H9 (cell line): ENCODE results near the gene UGT1A5. TPM values are rescaled to one million over a fixed set of nuclear protein-coding genes. Genes with fewer than 3 reads are reported as not detected.

Source experiments
- DNase-seq: peaks from one replicate; pipeline ENCODE4 v3.0.0-alpha.2; 2017
- H2AFZ ChIP-seq: one replicate; pipeline ENCODE4 v1.6.1; 2013; ENCODE audit warnings: mild to moderate bottlenecking, low read length, control low read depth, moderate library complexity
- H2AK5ac ChIP-seq: 2 replicates; pipeline ENCODE4 v1.6.1; 2013; ENCODE audit warnings: low read length, control low read depth, mixed read lengths; ENCODE audit not compliant: insufficient read length
- H2BK120ac ChIP-seq: one replicate; pipeline ENCODE4 v1.6.1; 2013; ENCODE audit warnings: low read depth, mild to moderate bottlenecking, low read length, control low read depth, inconsistent platforms; ENCODE audit not compliant: poor library complexity, severe bottlenecking
- H2BK12ac ChIP-seq: 2 replicates; pipeline ENCODE4 v1.6.1; 2013; ENCODE audit warnings: low read length, control low read depth, mixed read lengths, low read depth; ENCODE audit not compliant: insufficient read length
- H2BK15ac ChIP-seq: 2 replicates; pipeline ENCODE4 v1.6.1; 2013; ENCODE audit warnings: low read depth, low read length, control low read depth
- H2BK20ac ChIP-seq: one replicate; pipeline ENCODE4 v1.6.1; 2013; ENCODE audit warnings: low read depth, mild to moderate bottlenecking, low read length, control low read depth, inconsistent platforms; ENCODE audit not compliant: poor library complexity, severe bottlenecking
- H2BK5ac ChIP-seq: 2 replicates; pipeline ENCODE4 v1.6.1; 2013; ENCODE audit warnings: low read length, control low read depth, mixed read lengths; ENCODE audit not compliant: insufficient read length
- H3K14ac ChIP-seq: 2 replicates; pipeline ENCODE4 v1.6.1; 2013; ENCODE audit warnings: low read length, control low read depth; ENCODE audit not compliant: insufficient read depth
- H3K18ac ChIP-seq: 2 replicates; pipeline ENCODE4 v1.6.1; 2013; ENCODE audit warnings: low read depth, mild to moderate bottlenecking, mixed read lengths, low read length, control low read depth; ENCODE audit not compliant: insufficient read length
- H3K23ac ChIP-seq: 2 replicates; pipeline ENCODE4 v1.6.1; 2013; ENCODE audit warnings: low read length, control low read depth, mixed read lengths, low read depth; ENCODE audit not compliant: insufficient read length
- H3K23me2 ChIP-seq: 2 replicates; pipeline ENCODE4 v1.6.1; 2013; ENCODE audit warnings: low read depth, mild to moderate bottlenecking, mixed read lengths, low read length, control low read depth; ENCODE audit not compliant: insufficient read length, poor library complexity, severe bottlenecking
- H3K27ac ChIP-seq: 2 replicates; pipeline ENCODE4 v1.5.1; 2013; ENCODE audit warnings: low read length, control low read depth, mixed read lengths, low read depth; ENCODE audit not compliant: insufficient read length
- H3K27me3 ChIP-seq: 2 replicates; pipeline ENCODE4 v1.6.1; 2013; ENCODE audit warnings: low read length, control low read depth, inconsistent platforms; ENCODE audit not compliant: insufficient read depth
- H3K4ac ChIP-seq: 2 replicates; pipeline ENCODE4 v1.6.1; 2013; ENCODE audit warnings: low read depth, mild to moderate bottlenecking, control low read depth, inconsistent platforms, low read length, moderate library complexity
- H3K4me1 ChIP-seq: 2 replicates; pipeline ENCODE4 v1.6.1; 2013; ENCODE audit warnings: low read length, control low read depth, inconsistent platforms; ENCODE audit not compliant: insufficient read depth
- H3K4me2 ChIP-seq: 2 replicates; pipeline ENCODE4 v1.6.1; 2013; ENCODE audit warnings: low read length, control low read depth, mixed read lengths; ENCODE audit not compliant: insufficient read length, insufficient read depth
- H3K56ac ChIP-seq: 2 replicates; pipeline ENCODE4 v1.6.1; 2013; ENCODE audit warnings: low read depth, mild to moderate bottlenecking, mixed read lengths, low read length, control low read depth; ENCODE audit not compliant: insufficient read length
- H3K79me1 ChIP-seq: 2 replicates; pipeline ENCODE4 v1.6.1; 2013; ENCODE audit warnings: low read depth, mild to moderate bottlenecking, moderate library complexity, low read length, control low read depth, inconsistent platforms; ENCODE audit not compliant: insufficient read depth, poor library complexity, severe bottlenecking
- H3K79me2 ChIP-seq: 2 replicates; pipeline ENCODE4 v1.6.1; 2013; ENCODE audit warnings: low read length, control low read depth, inconsistent platforms; ENCODE audit not compliant: insufficient read depth
- H3K9ac ChIP-seq: 2 replicates; pipeline ENCODE4 v1.6.1; 2013; ENCODE audit warnings: low read length, control low read depth, mixed read lengths; ENCODE audit not compliant: insufficient read length; ENCODE audit errors: extremely low read depth
- H3K9me3 ChIP-seq: one replicate; pipeline ENCODE4 v1.6.1; 2013; ENCODE audit warnings: low read depth, low read length, inconsistent platforms; ENCODE audit not compliant: control insufficient read depth
- H3T11ph ChIP-seq: one replicate; pipeline ENCODE4 v1.6.1; 2013; ENCODE audit warnings: mild to moderate bottlenecking, low read length, control low read depth, inconsistent platforms
- H4K20me1 ChIP-seq: one replicate; pipeline ENCODE4 v1.6.1; 2013; ENCODE audit not compliant: control insufficient read depth, insufficient read length, insufficient read depth
- H4K5ac ChIP-seq: 2 replicates; pipeline ENCODE4 v1.6.1; 2013; ENCODE audit warnings: low read depth, mild to moderate bottlenecking, mixed read lengths, low read length, control low read depth; ENCODE audit not compliant: insufficient read length
- H4K8ac ChIP-seq: replicated peaks from 2 replicates; pipeline ENCODE4 v1.6.1; 2013; ENCODE audit warnings: low read length, control low read depth, mixed read lengths, low read depth; ENCODE audit not compliant: insufficient read length
- H4K91ac ChIP-seq: 2 replicates; pipeline ENCODE4 v1.6.1; 2013; ENCODE audit warnings: low read depth, mild to moderate bottlenecking, moderate library complexity, mixed read lengths, low read length, control low read depth; ENCODE audit not compliant: insufficient read length
- H3K27ac Mint-ChIP-seq, 3 experiments: 2 replicates in 2 of 3; 3 replicates in 1 of 3; pipeline ENCODE4 v1.8.0; 2020 to 2021; ENCODE audit warnings: mixed read lengths in 3 of 3, mild to moderate bottlenecking in 1 of 3, moderate library complexity in 1 of 3
- H3K27me3 Mint-ChIP-seq: 2 replicates; pipeline ENCODE4 v1.8.0; 2021; ENCODE audit warnings: low read depth, mild to moderate bottlenecking, moderate library complexity, mixed read lengths
- H3K36me3 Mint-ChIP-seq, 3 experiments: 2 replicates in 2 of 3; 3 replicates in 1 of 3; pipeline ENCODE4 v1.8.0; 2020 to 2021; ENCODE audit warnings: low read depth in 3 of 3, mixed read lengths in 3 of 3; ENCODE audit not compliant: insufficient read depth in 1 of 3
- H3K4me1 Mint-ChIP-seq, 2 experiments: 2 replicates each; pipeline ENCODE4 v1.8.0; 2020; ENCODE audit warnings: mixed read lengths in 2 of 2
- H3K4me3 Mint-ChIP-seq, 2 experiments: 2 replicates in 1 of 2; 3 replicates in 1 of 2; pipeline ENCODE4 v1.8.0; 2020 to 2021; ENCODE audit warnings: mild to moderate bottlenecking in 2 of 2, mixed read lengths in 2 of 2, moderate library complexity in 1 of 2
- H3K9me3 Mint-ChIP-seq, 2 experiments: 2 replicates in 1 of 2; 3 replicates in 1 of 2; pipeline ENCODE4 v1.8.0; 2020; ENCODE audit warnings: mild to moderate bottlenecking in 2 of 2, mixed read lengths in 2 of 2, moderate library complexity in 1 of 2
- total RNA-seq: library from RNA; stranded (reverse); gene quantifications from 2 replicates; pipeline ENCODE4 v1.2.1, GENCODE V29; 2021
- TF ChIP-seq, protein P1 (sequence below): fragments of 200-600 bp; sonication (generic); conservative IDR thresholded peaks from 3 replicates; pipeline ENCODE4 v1.8.0; 2021; ENCODE audit warnings: antibody characterized with exemption, mild to moderate bottlenecking

Gene UGT1A5
- total RNA-seq, 1 experiment from 2014 or later: not detected

DNA sequence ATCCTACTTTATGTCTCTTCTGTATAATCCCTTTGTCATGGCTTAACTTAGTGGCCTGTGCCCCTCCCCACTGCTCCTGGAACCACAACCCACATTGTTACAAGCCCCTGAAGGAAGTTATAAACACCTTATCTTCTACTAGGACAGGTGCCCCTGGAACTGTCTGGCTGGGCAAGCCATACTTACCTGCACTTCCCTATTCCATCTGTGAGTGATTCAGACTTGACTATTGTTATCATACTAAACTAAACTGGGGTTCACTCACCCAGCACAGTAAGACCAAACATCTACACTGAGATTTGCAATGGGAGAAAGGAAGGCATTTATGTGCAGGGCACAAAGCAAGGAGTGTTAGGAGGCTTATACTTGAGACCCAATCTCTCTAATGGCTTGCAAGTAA, 23.7 kb upstream of the UGT1A5 start:
- Histone ChIP-seq H3K23me2 (no peaks in the 10 kb centered on the region), H2BK15ac (no peak overlapping the region), H2AK5ac (no peak overlapping the region), H3K9ac (no peak overlapping the region), H4K91ac (no peak overlapping the region), H3K18ac (no peak overlapping the region), H3K27ac (no peak overlapping the region), H2BK5ac (no peak overlapping the region), H2AFZ (no peak overlapping the region), H3K56ac (no peak overlapping the region), H2BK12ac (no peak overlapping the region), H4K5ac (no peak overlapping the region), H3K9me3 (no peaks in the 10 kb centered on the region), H2BK120ac (no peak overlapping the region), H2BK20ac (no peak overlapping the region), H3K4me2 (no peak overlapping the region), H3T11ph (no peak overlapping the region), H3K4ac (no peak overlapping the region), H3K4me1 (peaks cover 3% of the 10 kb centered on the region; the same call in 1 of the 2 replicates), H4K8ac (no peak overlapping the region), H4K20me1 (no peaks in the 10 kb centered on the region), H3K14ac (no peak overlapping the region), H3K27me3 (no peaks in the 10 kb centered on the region), H3K79me2 (no peaks in the 10 kb centered on the region), H3K79me1 (no peaks in the 10 kb centered on the region), H3K23ac (no peak overlapping the region)
- Mint-ChIP-seq H3K27me3 (no peaks in the 10 kb centered on the region; the same call in 1 of the 2 replicates), H3K4me3 (no peak overlapping the region), H3K4me1 (peaks cover 24 to 29% of the 10 kb centered on the region in 2 experiments), H3K9me3 (no peaks in the 10 kb centered on the region; a peak in 2 of 5 replicates), H3K27ac (no peak overlapping the region), H3K36me3 (no peaks in the 10 kb centered on the region; a peak in 1 of 7 replicates)
- DNase-seq: no peak
- TF ChIP-seq, protein P1, sequence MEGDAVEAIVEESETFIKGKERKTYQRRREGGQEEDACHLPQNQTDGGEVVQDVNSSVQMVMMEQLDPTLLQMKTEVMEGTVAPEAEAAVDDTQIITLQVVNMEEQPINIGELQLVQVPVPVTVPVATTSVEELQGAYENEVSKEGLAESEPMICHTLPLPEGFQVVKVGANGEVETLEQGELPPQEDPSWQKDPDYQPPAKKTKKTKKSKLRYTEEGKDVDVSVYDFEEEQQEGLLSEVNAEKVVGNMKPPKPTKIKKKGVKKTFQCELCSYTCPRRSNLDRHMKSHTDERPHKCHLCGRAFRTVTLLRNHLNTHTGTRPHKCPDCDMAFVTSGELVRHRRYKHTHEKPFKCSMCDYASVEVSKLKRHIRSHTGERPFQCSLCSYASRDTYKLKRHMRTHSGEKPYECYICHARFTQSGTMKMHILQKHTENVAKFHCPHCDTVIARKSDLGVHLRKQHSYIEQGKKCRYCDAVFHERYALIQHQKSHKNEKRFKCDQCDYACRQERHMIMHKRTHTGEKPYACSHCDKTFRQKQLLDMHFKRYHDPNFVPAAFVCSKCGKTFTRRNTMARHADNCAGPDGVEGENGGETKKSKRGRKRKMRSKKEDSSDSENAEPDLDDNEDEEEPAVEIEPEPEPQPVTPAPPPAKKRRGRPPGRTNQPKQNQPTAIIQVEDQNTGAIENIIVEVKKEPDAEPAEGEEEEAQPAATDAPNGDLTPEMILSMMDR: no peak
